SU-DHL-6 (cell line): ENCODE measurements around the gene ARHGEF1.

ENCODE experiments used
- H2AFZ ChIP-seq: fragments of 200-600 bp; sonication (generic); 2 replicates; pipeline ENCODE4 v1.6.1; 2014; ENCODE audit warnings: low read depth, mild to moderate bottlenecking, moderate library complexity, mixed read lengths, antibody characterized with exemption, low read length; ENCODE audit not compliant: severe bottlenecking
- H3F3A ChIP-seq: fragments of 200-600 bp; shearing (Covaris generic); 2 replicates; pipeline ENCODE4 v1.6.0; 2016; ENCODE audit warnings: antibody characterized with exemption, mild to moderate bottlenecking; ENCODE audit not compliant: insufficient read depth
- H3K27ac ChIP-seq: fragments of 200-600 bp; sonication (generic); 2 replicates; pipeline ENCODE4 v1.5.1; 2016; ENCODE audit warnings: low read depth, mild to moderate bottlenecking, low read length, moderate library complexity, mixed read lengths
- H3K27me3 ChIP-seq: fragments of 200-600 bp; sonication (generic), shearing (Covaris generic); 2 replicates; pipeline ENCODE4 v1.6.0; 2014; ENCODE audit warnings: mild to moderate bottlenecking, low read length
- H3K36me3 ChIP-seq: fragments of 200-600 bp; sonication (generic); 2 replicates; pipeline ENCODE4 v1.6.1; 2014; ENCODE audit warnings: mild to moderate bottlenecking, low read length, mixed read lengths
- H3K4me2 ChIP-seq: fragments of 300-600, 200-600 bp; shearing (Covaris generic), sonication (generic); 2 replicates; pipeline ENCODE4 v1.6.0; 2014; ENCODE audit warnings: low read length, low read depth, mild to moderate bottlenecking; ENCODE audit not compliant: poor library complexity, severe bottlenecking
- H3K4me3 ChIP-seq: fragments of 200-600 bp; sonication (generic); 2 replicates; pipeline ENCODE4 v1.5.1; 2014; ENCODE audit warnings: antibody characterized with exemption, low read length, mild to moderate bottlenecking, mixed read lengths; ENCODE audit not compliant: insufficient read depth, poor library complexity, severe bottlenecking
- H3K79me2 ChIP-seq: fragments of 200-600 bp; sonication (generic); 2 replicates; pipeline ENCODE4 v1.6.1; 2014; ENCODE audit warnings: mild to moderate bottlenecking, low read length, moderate library complexity; ENCODE audit not compliant: insufficient read depth
- H3K9ac ChIP-seq: fragments of 200-600 bp; sonication (generic); 2 replicates; pipeline ENCODE4 v1.7.0; 2014; ENCODE audit warnings: mild to moderate bottlenecking, low read length
- H3K9me2 ChIP-seq: fragments of 200-600 bp; sonication (generic); replicated peaks from 2 replicates; pipeline ENCODE4 v1.6.1; 2014; ENCODE audit warnings: low read length; ENCODE audit not compliant: insufficient read depth
- H3K9me3 ChIP-seq: fragments of 200-600 bp; sonication (generic); 2 replicates; pipeline ENCODE4 v1.6.1; 2014; ENCODE audit warnings: low read length, mixed read lengths; ENCODE audit not compliant: insufficient read depth
- H4K20me1 ChIP-seq: fragments of 200-600 bp; sonication (generic); 2 replicates; pipeline ENCODE4 v1.6.1; 2014; ENCODE audit warnings: low read depth, mild to moderate bottlenecking, antibody characterized with exemption, low read length, moderate library complexity, mixed read lengths
- CTCF ChIP-seq: fragments of 200-600 bp; sonication (generic); IDR thresholded peaks from one replicate; pipeline ENCODE4 v1.5.1; 2017; ENCODE audit warnings: antibody characterized with exemption, mild to moderate bottlenecking, low read length, moderate library complexity; ENCODE audit not compliant: insufficient read depth, poor library complexity, severe bottlenecking
- EZH2phosphoT487 ChIP-seq: fragments of 200-600 bp; sonication (generic), shearing (Covaris generic); conservative IDR thresholded peaks from 2 replicates; pipeline ENCODE4 v1.6.1; 2018; ENCODE audit warnings: mild to moderate bottlenecking, antibody characterized with exemption, low read length, moderate library complexity, mixed read lengths

ARHGEF1 gene

GRCh38 chr19:41894350-41894749, 11.4 kb downstream of the ARHGEF1 start:
- Histone ChIP-seq H4K20me1 (no peaks in the 10 kb centered on the region), H3K79me2 (peaks cover 2% of the 10 kb centered on the region; the same call in 1 of the 2 replicates), H3K4me3 (no peak overlapping the region), H3K9ac (no peak overlapping the region), H3K4me2 (no peak overlapping the region), H3K9me2 (no peaks in the 10 kb centered on the region), H2AFZ (no peak overlapping the region), H3K9me3 (no peaks in the 10 kb centered on the region), H3K27ac (peak overlapping the region; percentile 29), H3K27me3 (no peaks in the 10 kb centered on the region), H3F3A (0 out of 2 replicates have a peak, but pooled peaks cover 2% of the 10 kb centered on the region), H3K36me3 (no peaks in the 10 kb centered on the region)
- TF ChIP-seq EZH2phosphoT487, result no peak
- no peak for TF ChIP-seq CTCF

DNA sequence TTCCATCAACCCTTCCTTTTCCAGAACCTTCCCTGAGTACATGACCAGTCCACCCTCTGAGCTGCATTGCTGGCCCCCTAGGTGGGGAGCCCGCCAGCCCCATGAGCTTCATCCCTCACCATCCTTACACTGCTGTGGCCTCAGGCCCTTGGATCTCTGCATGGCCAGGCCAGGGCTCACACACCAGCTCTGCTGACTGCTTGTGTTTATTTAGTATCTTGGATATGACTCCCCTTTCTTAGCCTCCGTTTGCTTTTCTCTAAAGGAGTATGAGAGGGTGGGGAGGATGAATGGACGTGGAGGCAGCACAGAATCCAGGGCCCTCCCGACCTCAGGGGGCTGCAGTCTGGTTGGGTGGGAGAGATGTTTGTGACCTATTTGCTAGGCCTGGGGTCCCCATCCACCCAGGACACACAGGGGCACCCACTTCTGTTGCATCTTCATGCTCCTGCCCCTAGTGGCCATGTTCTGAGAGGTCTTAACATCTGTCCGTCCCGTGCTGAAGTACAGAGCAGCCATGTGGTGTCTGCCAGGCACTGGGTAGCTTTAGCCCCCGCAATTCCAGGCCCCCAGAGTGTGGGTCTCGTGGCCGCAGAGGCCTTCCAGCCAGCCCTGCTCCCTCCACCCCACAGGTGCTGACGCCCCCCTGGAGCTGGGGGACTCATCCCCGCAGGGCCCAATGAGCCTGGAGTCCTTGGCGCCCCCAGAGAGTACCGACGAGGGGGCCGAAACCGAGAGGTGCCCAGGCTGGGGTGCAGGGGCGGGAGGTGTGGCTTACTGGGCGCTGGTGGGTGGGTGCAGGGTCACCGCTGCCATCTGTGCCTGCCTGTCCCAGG, 13.0 kb downstream of the ARHGEF1 start:
- no peaks in the 10 kb centered on the region for H4K20me1 ChIP-seq
- no peaks in the 10 kb centered on the region for H3K27me3 ChIP-seq
- H3K36me3 ChIP-seq, result 0 out of 2 replicates have a peak, but pooled peaks cover 4% of the 10 kb centered on the region
- no peak overlapping the region for H2AFZ ChIP-seq
- H3K27ac ChIP-seq, result 0 out of 2 replicates have a peak overlapping the region, but pooled peaks have one; percentile 10
- no peaks in the 10 kb centered on the region for H3K9me3 ChIP-seq
- no peak overlapping the region for H3K4me3 ChIP-seq
- H3K79me2 ChIP-seq, result no peaks in the 10 kb centered on the region
- no peak overlapping the region for H3K4me2 ChIP-seq
- TF ChIP-seq CTCF (no peak), EZH2phosphoT487 (no peak)
- no peak overlapping the region for H3K9ac ChIP-seq
- H3K9me2 ChIP-seq, result no peaks in the 10 kb centered on the region
- H3F3A ChIP-seq, result 0 out of 2 replicates have a peak, but pooled peaks cover 2% of the 10 kb centered on the region

DNA sequence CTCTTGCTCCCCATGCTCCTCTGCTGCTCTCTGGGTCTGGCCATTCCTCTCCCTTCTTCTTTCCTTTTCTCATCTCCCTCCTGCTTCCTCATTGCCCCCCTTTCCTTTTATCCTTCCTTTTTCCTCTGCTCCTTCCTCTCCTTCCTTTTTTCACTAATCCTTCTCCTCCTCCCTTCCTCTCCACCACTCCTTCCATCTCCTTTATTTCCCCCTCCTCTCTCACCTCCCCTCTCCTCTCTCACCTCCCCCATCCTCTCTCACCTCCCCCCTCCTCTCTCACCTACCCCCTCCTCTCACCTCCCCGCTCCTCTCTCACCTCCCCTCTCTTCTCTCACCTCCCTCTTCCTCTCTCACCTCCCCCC, 13.6 kb downstream of the ARHGEF1 start:
- H3K4me2 ChIP-seq, result no peak overlapping the region
- H3F3A ChIP-seq, result 0 out of 2 replicates have a peak, but pooled peaks cover 2% of the 10 kb centered on the region
- no peaks in the 10 kb centered on the region for H3K79me2 ChIP-seq
- H3K9me3 ChIP-seq, result no peaks in the 10 kb centered on the region
- 0 out of 2 replicates have a peak, but pooled peaks cover 4% of the 10 kb centered on the region for H3K36me3 ChIP-seq
- TF ChIP-seq EZH2phosphoT487 (no peak), CTCF (no peak)
- no peak overlapping the region for H2AFZ ChIP-seq
- no peaks in the 10 kb centered on the region for H4K20me1 ChIP-seq
- no peak overlapping the region for H3K27ac ChIP-seq
- no peaks in the 10 kb centered on the region for H3K9me2 ChIP-seq
- no peak overlapping the region for H3K4me3 ChIP-seq
- H3K9ac ChIP-seq, result no peak overlapping the region
- H3K27me3 ChIP-seq, result no peaks in the 10 kb centered on the region
